ENCODE measurements around the gene KIF20A. TPM values are rescaled to one million over a fixed set of nuclear protein-coding genes. Genes with fewer than 3 reads are reported as not detected.

KIF20A gene
- polyA plus RNA-seq, 1 experiment: 25.4 TPM

- peak overlapping the region; percentile 99 for H3K4me3 ChIP-seq (ENCODE audit: low read depth, low read length)
- ChIA-PET CTCF (interaction anchor here (0.6 to 1.4 kb wide), 5 partner anchors 9 to 322 kb away, joined by 3 to 10 read pairs (median 3); no protein-coding TSS in a partner anchor), POLR2A (interaction anchor here (0.6 to 0.7 kb wide), 2 partner anchors 14 to 33 kb away, joined by 3 to 5 read pairs; partner anchors contain the start of gene CDC23)
- peak; percentile 18 for DNase-seq (ENCODE audit: low read depth, low spot score)
- no peaks in the 10 kb centered on the region for H3K9me3 ChIP-seq (ENCODE audit: control insufficient read depth, insufficient read depth, low read length)
- H3K27ac ChIP-seq (ENCODE audit: low read depth, low read length): no peak overlapping the region
- H3K27me3 ChIP-seq (ENCODE audit: control insufficient read depth, insufficient read depth, low read length): no peaks in the 10 kb centered on the region
- peak; percentile 48 for TF ChIP-seq CTCF (IDR thresholded peaks at IDR 0.05; ENCODE audit: low read depth, low read length)
Observed at GRCh38 chr5:138180183-138180782, 1.4 kb downstream of the KIF20A start.

GRCh38 chr5:138180841-138181240 is 1.9 kb downstream of the KIF20A start:
- no peak overlapping the region for H3K4me3 ChIP-seq (ENCODE audit: low read depth, low read length)
- TF ChIP-seq CTCF (IDR thresholded peaks at IDR 0.05; ENCODE audit: low read depth, low read length): no peak

GRCh38 chr5:138182808-138183207 is 3.9 kb downstream of the KIF20A start:
- CTCF ChIA-PET: no interaction called here

More at GRCh38 chr5:138180841-138181240, 1.9 kb downstream of the KIF20A start:
- Histone ChIP-seq H3K27ac (ENCODE audit: low read depth, low read length) (no peak overlapping the region), H3K9me3 (ENCODE audit: control insufficient read depth, insufficient read depth, low read length) (no peaks in the 10 kb centered on the region), H3K27me3 (ENCODE audit: control insufficient read depth, insufficient read depth, low read length) (no peaks in the 10 kb centered on the region)
- no peak for DNase-seq (ENCODE audit: low read depth, low spot score)
- ChIA-PET CTCF (interaction anchor here (1.4 kb wide), 3 partner anchors 8 to 270 kb away, joined by 3 to 10 read pairs (median 7); no protein-coding TSS in a partner anchor), POLR2A (interaction anchor here (0.7 kb wide), 1 partner anchor 32 kb away, joined by 3 read pairs; the partner anchor contains the start of gene CDC23)

GRCh38 chr5:138186002-138186447 is 7.1 kb downstream of the KIF20A start:
- CTCF ChIA-PET: interaction anchor here (0.5 kb wide), 1 partner anchor 277 kb away, joined by 3 read pairs; no protein-coding TSS in a partner anchor
- no peak for DNase-seq (ENCODE audit: low read depth, low spot score)
- Histone ChIP-seq H3K4me3 (ENCODE audit: low read depth, low read length) (no peak overlapping the region), H3K27me3 (ENCODE audit: control insufficient read depth, insufficient read depth, low read length) (no peaks in the 10 kb centered on the region), H3K27ac (ENCODE audit: low read depth, low read length) (no peak overlapping the region), H3K9me3 (ENCODE audit: control insufficient read depth, insufficient read depth, low read length) (no peaks in the 10 kb centered on the region)
- POLR2A ChIA-PET: no interaction called here
- no peak for TF ChIP-seq CTCF (IDR thresholded peaks at IDR 0.05; ENCODE audit: low read depth, low read length)

More at GRCh38 chr5:138182808-138183207, 3.9 kb downstream of the KIF20A start:
- H3K27me3 ChIP-seq (ENCODE audit: control insufficient read depth, insufficient read depth, low read length): no peaks in the 10 kb centered on the region
- no peak for DNase-seq (ENCODE audit: low read depth, low spot score)
- H3K9me3 ChIP-seq (ENCODE audit: control insufficient read depth, insufficient read depth, low read length): no peaks in the 10 kb centered on the region
- no peak for TF ChIP-seq CTCF (IDR thresholded peaks at IDR 0.05; ENCODE audit: low read depth, low read length)
- POLR2A ChIA-PET: no interaction called here
- H3K4me3 ChIP-seq (ENCODE audit: low read depth, low read length): no peak overlapping the region
- H3K27ac ChIP-seq (ENCODE audit: low read depth, low read length): no peak overlapping the region

GRCh38 chr5:138188626-138189025 is 9.7 kb downstream of the KIF20A start:
- H3K27ac ChIP-seq (ENCODE audit: low read depth, low read length): no peak overlapping the region
- DNase-seq (ENCODE audit: low read depth, low spot score): no peak
- H3K27me3 ChIP-seq (ENCODE audit: control insufficient read depth, insufficient read depth, low read length): no peaks in the 10 kb centered on the region
- ChIA-PET CTCF (interaction anchor here (1.1 to 2.7 kb wide), 2 partner anchors 8 to 34 kb away, joined by 4 to 7 read pairs; no protein-coding TSS in a partner anchor), POLR2A (interaction anchor here (0.7 to 1.0 kb wide), 2 partner anchors 25 to 334 kb away, joined by 3 read pairs; partner anchors contain the start of gene CDC23)
- H3K9me3 ChIP-seq (ENCODE audit: control insufficient read depth, insufficient read depth, low read length): no peaks in the 10 kb centered on the region
- no peak overlapping the region for H3K4me3 ChIP-seq (ENCODE audit: low read depth, low read length)
- TF ChIP-seq CTCF (IDR thresholded peaks at IDR 0.05; ENCODE audit: low read depth, low read length): no peak
